Measurements from ENCODE around the gene PLCL2. TPM values are rescaled to one million over a fixed set of nuclear protein-coding genes. Genes with fewer than 3 reads are reported as not detected.

The PLCL2 gene
- total RNA-seq, 1 donor from 2014 or later, result 2.5 TPM

- no peak overlapping the region for H3K4me3 ChIP-seq (ENCODE audit: low read depth, low read length)
- TF ChIP-seq, protein P1, sequence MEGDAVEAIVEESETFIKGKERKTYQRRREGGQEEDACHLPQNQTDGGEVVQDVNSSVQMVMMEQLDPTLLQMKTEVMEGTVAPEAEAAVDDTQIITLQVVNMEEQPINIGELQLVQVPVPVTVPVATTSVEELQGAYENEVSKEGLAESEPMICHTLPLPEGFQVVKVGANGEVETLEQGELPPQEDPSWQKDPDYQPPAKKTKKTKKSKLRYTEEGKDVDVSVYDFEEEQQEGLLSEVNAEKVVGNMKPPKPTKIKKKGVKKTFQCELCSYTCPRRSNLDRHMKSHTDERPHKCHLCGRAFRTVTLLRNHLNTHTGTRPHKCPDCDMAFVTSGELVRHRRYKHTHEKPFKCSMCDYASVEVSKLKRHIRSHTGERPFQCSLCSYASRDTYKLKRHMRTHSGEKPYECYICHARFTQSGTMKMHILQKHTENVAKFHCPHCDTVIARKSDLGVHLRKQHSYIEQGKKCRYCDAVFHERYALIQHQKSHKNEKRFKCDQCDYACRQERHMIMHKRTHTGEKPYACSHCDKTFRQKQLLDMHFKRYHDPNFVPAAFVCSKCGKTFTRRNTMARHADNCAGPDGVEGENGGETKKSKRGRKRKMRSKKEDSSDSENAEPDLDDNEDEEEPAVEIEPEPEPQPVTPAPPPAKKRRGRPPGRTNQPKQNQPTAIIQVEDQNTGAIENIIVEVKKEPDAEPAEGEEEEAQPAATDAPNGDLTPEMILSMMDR (IDR thresholded peaks at IDR 0.05; ENCODE audit: insufficient read depth, low read length, poor library complexity, severe bottlenecking), result no peak
- H3K36me3 ChIP-seq (ENCODE audit: control insufficient read depth, insufficient read depth, low read length), result no peaks in the 10 kb centered on the region
- DNase-seq (ENCODE audit: low read depth), result no peak
- H3K27me3 ChIP-seq (ENCODE audit: control insufficient read depth, insufficient read depth, low read length), result no peaks in the 10 kb centered on the region
Observed at GRCh38 chr3:16929311-16929710, 44.6 kb downstream of the PLCL2 start.

- TF ChIP-seq, protein P1 (IDR thresholded peaks at IDR 0.05; ENCODE audit: insufficient read depth, low read length, poor library complexity, severe bottlenecking), result no peak
- Histone ChIP-seq H3K4me3 (ENCODE audit: low read depth, low read length) (no peak overlapping the region), H3K36me3 (ENCODE audit: control insufficient read depth, insufficient read depth, low read length) (no peaks in the 10 kb centered on the region), H3K27me3 (ENCODE audit: control insufficient read depth, insufficient read depth, low read length) (no peaks in the 10 kb centered on the region)
- no peak for DNase-seq (ENCODE audit: low read depth)
Observed at GRCh38 chr3:16932877-16933276, 48.1 kb downstream of the PLCL2 start.

DNA sequence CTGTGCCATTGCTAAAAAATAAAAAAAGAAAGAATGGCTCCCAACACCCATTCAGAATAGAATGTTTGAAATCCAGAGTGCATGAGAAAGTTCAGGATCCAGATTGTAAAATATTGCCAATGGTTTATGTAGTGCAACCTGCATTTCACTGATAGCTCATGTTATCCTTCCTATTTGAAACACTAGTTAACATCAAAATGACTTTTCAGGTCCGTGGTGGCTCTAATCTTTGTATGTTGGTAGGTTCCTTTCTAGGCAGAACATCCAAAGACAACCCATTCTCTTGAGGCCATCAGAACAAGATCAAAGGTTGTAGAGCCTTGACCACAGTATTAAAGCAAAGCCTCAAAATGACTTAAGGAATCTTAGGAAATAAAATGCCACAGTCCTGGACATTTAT is 51.0 kb downstream of the PLCL2 start:
- Histone ChIP-seq H3K36me3 (ENCODE audit: control insufficient read depth, insufficient read depth, low read length) (no peaks in the 10 kb centered on the region), H3K27me3 (ENCODE audit: control insufficient read depth, insufficient read depth, low read length) (no peaks in the 10 kb centered on the region), H3K4me3 (ENCODE audit: low read depth, low read length) (no peak overlapping the region)
- TF ChIP-seq, protein P1 (IDR thresholded peaks at IDR 0.05; ENCODE audit: insufficient read depth, low read length, poor library complexity, severe bottlenecking), result no peak
- DNase-seq (ENCODE audit: low read depth), result no peak

- Histone ChIP-seq H3K27me3 (ENCODE audit: control insufficient read depth, insufficient read depth, low read length) (no peaks in the 10 kb centered on the region), H3K36me3 (ENCODE audit: control insufficient read depth, insufficient read depth, low read length) (no peaks in the 10 kb centered on the region), H3K4me3 (ENCODE audit: low read depth, low read length) (no peak overlapping the region)
- TF ChIP-seq, protein P1 (IDR thresholded peaks at IDR 0.05; ENCODE audit: insufficient read depth, low read length, poor library complexity, severe bottlenecking), result no peak
- DNase-seq (ENCODE audit: low read depth), result no peak
Observed at GRCh38 chr3:16936233-16936632, 51.5 kb downstream of the PLCL2 start.

DNA sequence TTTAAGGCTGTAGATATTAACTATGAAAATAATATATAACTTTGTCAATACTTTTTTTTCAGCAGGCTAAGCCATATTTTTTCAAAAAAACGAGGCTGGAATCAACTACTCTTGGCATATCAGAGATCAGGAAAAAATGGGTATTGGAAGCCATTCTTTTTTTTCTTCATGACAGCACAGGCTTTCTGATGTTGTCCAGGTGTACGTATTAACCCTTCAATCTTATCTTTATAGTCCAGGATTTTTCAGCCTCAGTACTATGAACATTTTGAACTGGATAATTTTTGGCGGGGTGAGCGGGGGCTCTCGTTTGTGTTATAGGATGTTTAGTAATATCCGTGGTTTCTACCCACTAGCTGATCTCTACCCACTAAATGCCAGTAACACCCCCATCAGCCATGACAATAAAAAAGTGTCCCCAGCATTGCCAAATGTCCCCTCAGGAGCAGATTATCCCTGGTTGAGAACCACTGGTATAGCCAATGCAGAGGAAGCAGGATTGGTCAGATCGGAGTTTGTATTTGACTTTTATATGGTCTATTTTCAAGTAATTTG is 52.0 kb downstream of the PLCL2 start:
- no peaks in the 10 kb centered on the region for H3K36me3 ChIP-seq (ENCODE audit: control insufficient read depth, insufficient read depth, low read length)

More for the DNA sequence above, 52.0 kb downstream of the PLCL2 start:
- no peaks in the 10 kb centered on the region for H3K27me3 ChIP-seq (ENCODE audit: control insufficient read depth, insufficient read depth, low read length)
- no peak overlapping the region for H3K4me3 ChIP-seq (ENCODE audit: low read depth, low read length)
- no peak for DNase-seq (ENCODE audit: low read depth)
- TF ChIP-seq, protein P1 (IDR thresholded peaks at IDR 0.05; ENCODE audit: insufficient read depth, low read length, poor library complexity, severe bottlenecking), result no peak
